Gastroesophageal sphincter (tissue), 4 donors: Measurements from ENCODE around the gene IL17A. TPM values are rescaled to one million over a fixed set of nuclear protein-coding genes. Genes with fewer than 3 reads are reported as not detected.

Experiments
- ATAC-seq: fragments of 150-250 bp; one replicate; pipeline ENCODE4 v1.9.1; 2016; ENCODE audit warnings: mild to moderate bottlenecking, moderate library complexity
- H3K27ac ChIP-seq, 4 donors: fragments of 200-600 bp; sonication (generic) in 3 of 4; 1 replicate in 3 of 4; 2 replicates in 1 of 4; pipeline ENCODE4 v1.5.1; 2016 to 2019
- H3K27me3 ChIP-seq: fragments of 200-600 bp; sonication (generic); one replicate; pipeline ENCODE4 v1.5.1; 2019
- H3K36me3 ChIP-seq, 2 donors: fragments of 200-600 bp; sonication (generic); one replicate each; pipeline ENCODE4 v1.5.1; 2019; ENCODE audit warnings: control low read depth in 1 of 2
- H3K4me1 ChIP-seq, 3 donors: fragments of 200-600 bp; sonication (generic); 1 replicate in 2 of 3; 2 replicates in 1 of 3; pipeline ENCODE4 v1.5.1; 2016 to 2019; ENCODE audit warnings: control low read depth in 2 of 3
- H3K4me3 ChIP-seq, 2 donors: fragments of 200-600 bp; sonication (generic); one replicate each; pipeline ENCODE4 v1.5.1; 2019; ENCODE audit warnings: mild to moderate bottlenecking in 1 of 2, moderate library complexity in 1 of 2
- H3K9me3 ChIP-seq, 3 donors: fragments of 200-600 bp; sonication (generic); one replicate each; pipeline ENCODE4 v1.5.1; 2017 to 2019; ENCODE audit warnings: control low read depth in 2 of 3
- CTCF ChIP-seq, 4 experiments: fragments of 200-600 bp in 2 of 4; fragments of 450-650 bp in 2 of 4; sonication (generic) in 1 of 4; IDR thresholded peaks; one replicate each; pipeline ENCODE4 v1.5.1; 2017 to 2019; ENCODE audit warnings: antibody characterized with exemption in 4 of 4, mild to moderate bottlenecking in 2 of 4, moderate library complexity in 2 of 4
- EP300 ChIP-seq: sonication (generic); formaldehyde crosslinking; IDR thresholded peaks from one replicate; pipeline ENCODE4 v1.6.1; 2017; ENCODE audit warnings: antibody characterized with exemption, mild to moderate bottlenecking
- POLR2A ChIP-seq, 2 donors: fragments of 450-650 bp; IDR thresholded peaks; one replicate each; pipeline ENCODE4 v1.6.1; 2017; ENCODE audit warnings: antibody characterized with exemption in 2 of 2, mild to moderate bottlenecking in 2 of 2, moderate library complexity in 1 of 2
- POLR2AphosphoS5 ChIP-seq: sonication (generic); formaldehyde crosslinking; IDR thresholded peaks from one replicate; pipeline ENCODE4 v1.6.1; 2017; ENCODE audit warnings: antibody characterized with exemption
- WGBS, 2 donors: methylation state at CpG; one replicate each; pipeline ENCODE4 v1.1.5; 2018; ENCODE audit warnings: low coverage in 1 of 2; 5-methylcytosine and 5-hydroxymethylcytosine counted together
- total RNA-seq, 4 donors: library from RNA; depleted of rRNA; stranded (reverse); fragments of >200 nt; gene quantifications; one replicate each; pipeline ENCODE4 v1.1.0, GENCODE V29; 2016

The IL17A gene
- total RNA-seq, 4 donors from 2014 or later = not detected

GRCh38 chr6:52210227-52210626, 24.1 kb downstream of the IL17A start:
- no peak for ATAC-seq
- Histone ChIP-seq H3K9me3 (no peaks in the 10 kb centered on the region), H3K4me3 (no peak overlapping the region), H3K4me1 (no peaks in the 10 kb centered on the region), H3K36me3 (no peaks in the 10 kb centered on the region), H3K27ac (no peak overlapping the region), H3K27me3 (no peaks in the 10 kb centered on the region)
- TF ChIP-seq POLR2A (IDR thresholded peaks at IDR 0.05) (no peak), CTCF (IDR thresholded peaks at IDR 0.05) (no peak), EP300 (no peak), POLR2AphosphoS5 (no peak)
- 71 to 72% methylated on average over 2 of the region's 2 CpGs for WGBS, 2 donors

- no peak for TF ChIP-seq POLR2A (IDR thresholded peaks at IDR 0.05)
- TF ChIP-seq CTCF (IDR thresholded peaks at IDR 0.05) = no peak
- no peak for TF ChIP-seq POLR2AphosphoS5
- TF ChIP-seq EP300 = no peak
- H3K4me3 ChIP-seq = no peak overlapping the region
- ATAC-seq = no peak
- H3K27me3 ChIP-seq = no peaks in the 10 kb centered on the region
- no peak overlapping the region for H3K27ac ChIP-seq
- H3K36me3 ChIP-seq = no peaks in the 10 kb centered on the region
- no peaks in the 10 kb centered on the region for H3K9me3 ChIP-seq
- no peaks in the 10 kb centered on the region for H3K4me1 ChIP-seq
- 51 to 86% methylated on average over 2 of the region's 2 CpGs for WGBS, 2 donors
Measured at GRCh38 chr6:52213127-52213526, 27.0 kb downstream of the IL17A start.

- Histone ChIP-seq H3K27me3 (no peaks in the 10 kb centered on the region), H3K4me1 (no peaks in the 10 kb centered on the region), H3K36me3 (no peaks in the 10 kb centered on the region), H3K4me3 (no peak overlapping the region), H3K9me3 (no peaks in the 10 kb centered on the region), H3K27ac (no peak overlapping the region)
- ATAC-seq = no peak
- TF ChIP-seq POLR2AphosphoS5 (no peak), EP300 (no peak), CTCF (IDR thresholded peaks at IDR 0.05) (no peak), POLR2A (IDR thresholded peaks at IDR 0.05) (no peak)
Measured at GRCh38 chr6:52215787-52216186, 29.6 kb downstream of the IL17A start.

- no peak for TF ChIP-seq POLR2A (IDR thresholded peaks at IDR 0.05)
- TF ChIP-seq CTCF (IDR thresholded peaks at IDR 0.05) = no peak
- Histone ChIP-seq H3K27ac (no peak overlapping the region), H3K4me1 (no peaks in the 10 kb centered on the region), H3K36me3 (no peaks in the 10 kb centered on the region), H3K9me3 (no peaks in the 10 kb centered on the region), H3K27me3 (no peaks in the 10 kb centered on the region), H3K4me3 (no peak overlapping the region)
- ATAC-seq = no peak
- WGBS, 2 donors = 91 to 94% methylated on average over 5 of the region's 5 CpGs
Measured at GRCh38 chr6:52216932-52217575, 30.9 kb downstream of the IL17A start.

- no peak for ATAC-seq
- no peak overlapping the region for H3K27ac ChIP-seq
- no peaks in the 10 kb centered on the region for H3K9me3 ChIP-seq
- 88 to 89% methylated on average over 2 of the region's 2 CpGs for WGBS, 2 donors
- no peak for TF ChIP-seq CTCF (IDR thresholded peaks at IDR 0.05)
- H3K4me1 ChIP-seq = no peaks in the 10 kb centered on the region
- no peak overlapping the region for H3K4me3 ChIP-seq
- no peaks in the 10 kb centered on the region for H3K36me3 ChIP-seq
- H3K27me3 ChIP-seq = no peaks in the 10 kb centered on the region
Measured at GRCh38 chr6:52217761-52218160, 31.6 kb downstream of the IL17A start.
